Thyroid gland (tissue), 4 donors: ENCODE measurements around the gene SLC25A22. TPM values are rescaled to one million over a fixed set of nuclear protein-coding genes. Genes with fewer than 3 reads are reported as not detected.

Source experiments
- DNase-seq, 2 donors: peaks; one replicate each; pipeline ENCODE4 v3.0.0-alpha.2; 2019
- H3K27ac ChIP-seq, 3 donors: fragments of 200-600 bp; sonication (generic); 1 replicate in 2 of 3; 2 replicates in 1 of 3; pipeline ENCODE4 v1.5.1; 2016 to 2019; ENCODE audit warnings: mild to moderate bottlenecking in 1 of 3, moderate library complexity in 1 of 3
- H3K27me3 ChIP-seq: fragments of 200-600 bp; sonication (generic); one replicate; pipeline ENCODE4 v1.5.1; 2019
- H3K36me3 ChIP-seq, 2 donors: fragments of 200-600 bp; sonication (generic); one replicate each; pipeline ENCODE4 v1.5.1; 2016 to 2019
- H3K4me1 ChIP-seq, 2 donors: fragments of 200-600 bp; sonication (generic); one replicate each; pipeline ENCODE4 v1.5.1; 2017 to 2019
- H3K4me3 ChIP-seq, 3 donors: fragments of 200-600 bp; sonication (generic); replicated peaks in 1 of 3; 1 replicate in 2 of 3; 2 replicates in 1 of 3; pipeline ENCODE4 v1.5.1; 2016; ENCODE audit warnings: mild to moderate bottlenecking in 1 of 3
- H3K9me3 ChIP-seq: fragments of 200-600 bp; sonication (generic); one replicate; pipeline ENCODE4 v1.5.1; 2017
- POLR2A ChIP-seq, 2 donors: fragments of 450-650 bp; IDR thresholded peaks; one replicate each; pipeline ENCODE4 v1.6.1; 2017; ENCODE audit warnings: antibody characterized with exemption in 2 of 2, mild to moderate bottlenecking in 2 of 2, moderate library complexity in 1 of 2
- WGBS, 2 donors: methylation state at CpG; one replicate each; pipeline ENCODE4 v1.1.5; 2017; 5-methylcytosine and 5-hydroxymethylcytosine counted together
- intact Hi-C: fragments of 100-400 bp; cut with DNase I; formaldehyde crosslinking; loops from one replicate; pipeline ENCODE4 v1.15.1; 2023
- total RNA-seq, 4 donors: library from RNA; depleted of rRNA; stranded (reverse); fragments of >200 nt; gene quantifications; one replicate each; pipeline ENCODE4 v1.2.3, GENCODE V29; 2016
- TF ChIP-seq, protein P1 (sequence below), 6 experiments: fragments of 200-600 bp in 3 of 6; fragments of 450-650 bp in 3 of 6; sonication (generic) in 3 of 6; IDR thresholded peaks; one replicate each; pipeline ENCODE4 v1.5.1; 2016 to 2019; ENCODE audit warnings: antibody characterized with exemption in 6 of 6, mild to moderate bottlenecking in 2 of 6, inconsistent platforms in 1 of 6, moderate library complexity in 1 of 6

SLC25A22 gene
- total RNA-seq, 4 donors from 2014 or later = 5.1 to 13.1 (median 7.8) TPM

DNA sequence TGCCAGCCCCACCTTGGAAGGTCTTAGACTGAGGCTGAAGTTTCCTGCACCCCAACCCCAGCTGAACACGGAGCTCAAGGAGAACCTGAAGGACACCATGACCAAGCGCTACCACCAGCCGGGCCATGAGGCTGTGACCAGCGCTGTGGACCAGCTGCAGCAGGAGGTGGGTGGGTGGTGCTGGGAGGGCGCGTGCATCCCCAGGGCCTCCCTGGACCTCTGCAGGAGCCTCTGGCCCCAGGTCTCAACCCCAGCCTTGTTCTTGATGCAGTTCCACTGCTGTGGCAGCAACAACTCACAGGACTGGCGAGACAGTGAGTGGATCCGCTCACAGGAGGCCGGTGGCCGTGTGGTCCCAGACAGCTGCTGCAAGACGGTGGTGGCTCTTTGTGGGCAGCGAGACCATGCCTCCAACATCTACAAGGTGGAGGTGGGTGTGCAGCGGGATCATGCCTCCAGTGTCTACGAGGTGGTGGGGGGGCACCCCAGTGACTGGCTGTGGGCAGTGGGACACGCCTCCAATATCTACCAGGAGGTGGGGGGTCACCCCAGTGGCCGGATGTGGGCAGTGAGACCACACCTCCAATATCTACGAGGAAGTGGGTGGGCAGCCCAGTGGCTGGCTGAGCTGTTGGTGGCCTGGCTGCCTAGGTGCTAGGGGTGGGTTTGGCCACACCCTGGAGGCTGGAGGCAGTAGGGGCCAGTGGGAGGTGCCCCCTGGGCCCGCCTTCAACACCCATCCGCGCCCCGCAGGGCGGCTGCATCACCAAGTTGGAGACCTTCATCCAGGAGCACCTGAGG, 39.3 kb upstream of the SLC25A22 start:
- Histone ChIP-seq H3K27me3 (no peaks in the 10 kb centered on the region), H3K4me1 (peaks cover 32 to 38% of the 10 kb centered on the region in 2 donors), H3K36me3 (peaks cover 34 to 40% of the 10 kb centered on the region in 2 donors), H3K4me3 (no peak overlapping the region), H3K27ac (no peak overlapping the region), H3K9me3 (no peaks in the 10 kb centered on the region)
- no peak for DNase-seq
- intact Hi-C loops = no loop called here
- 92 to 94% methylated on average over 11 to 16 of the region's 22 CpGs for WGBS, 2 donors
- TF ChIP-seq POLR2A (IDR thresholded peaks at IDR 0.05) = no peak
- TF ChIP-seq, protein P1, sequence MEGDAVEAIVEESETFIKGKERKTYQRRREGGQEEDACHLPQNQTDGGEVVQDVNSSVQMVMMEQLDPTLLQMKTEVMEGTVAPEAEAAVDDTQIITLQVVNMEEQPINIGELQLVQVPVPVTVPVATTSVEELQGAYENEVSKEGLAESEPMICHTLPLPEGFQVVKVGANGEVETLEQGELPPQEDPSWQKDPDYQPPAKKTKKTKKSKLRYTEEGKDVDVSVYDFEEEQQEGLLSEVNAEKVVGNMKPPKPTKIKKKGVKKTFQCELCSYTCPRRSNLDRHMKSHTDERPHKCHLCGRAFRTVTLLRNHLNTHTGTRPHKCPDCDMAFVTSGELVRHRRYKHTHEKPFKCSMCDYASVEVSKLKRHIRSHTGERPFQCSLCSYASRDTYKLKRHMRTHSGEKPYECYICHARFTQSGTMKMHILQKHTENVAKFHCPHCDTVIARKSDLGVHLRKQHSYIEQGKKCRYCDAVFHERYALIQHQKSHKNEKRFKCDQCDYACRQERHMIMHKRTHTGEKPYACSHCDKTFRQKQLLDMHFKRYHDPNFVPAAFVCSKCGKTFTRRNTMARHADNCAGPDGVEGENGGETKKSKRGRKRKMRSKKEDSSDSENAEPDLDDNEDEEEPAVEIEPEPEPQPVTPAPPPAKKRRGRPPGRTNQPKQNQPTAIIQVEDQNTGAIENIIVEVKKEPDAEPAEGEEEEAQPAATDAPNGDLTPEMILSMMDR (IDR thresholded peaks at IDR 0.05) = no peak

DNA sequence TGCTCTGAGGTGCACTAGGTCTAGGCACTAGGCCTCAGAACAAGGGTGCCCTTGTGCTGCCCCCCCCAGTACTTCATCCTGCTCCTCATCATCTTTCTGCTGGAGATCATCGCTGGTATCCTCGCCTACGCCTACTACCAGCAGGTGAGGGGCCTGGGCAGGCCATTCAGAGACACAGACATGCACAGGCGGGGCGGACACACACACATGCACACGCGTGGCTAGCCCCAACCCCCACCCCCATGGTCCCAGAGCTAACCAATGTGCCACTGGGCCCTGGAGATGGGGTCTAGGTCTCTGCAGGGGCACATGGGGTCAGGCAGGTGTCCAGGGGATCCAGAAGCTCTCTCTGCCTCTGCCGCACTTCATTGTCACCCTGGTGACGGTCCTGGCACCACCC, 38.6 kb upstream of the SLC25A22 start:
- intact Hi-C loops = no loop called here
- Histone ChIP-seq H3K4me1 (peaks cover 37 to 44% of the 10 kb centered on the region in 2 donors), H3K27ac (no peak overlapping the region), H3K27me3 (no peaks in the 10 kb centered on the region), H3K36me3 (peaks cover 34 to 40% of the 10 kb centered on the region in 2 donors), H3K9me3 (no peaks in the 10 kb centered on the region), H3K4me3 (no peak overlapping the region)
- 80 to 89% methylated on average over 3 to 8 of the region's 9 CpGs for WGBS, 2 donors
- DNase-seq = no peak
- TF ChIP-seq, protein P1 (IDR thresholded peaks at IDR 0.05) = no peak
- TF ChIP-seq POLR2A (IDR thresholded peaks at IDR 0.05) = no peak

- TF ChIP-seq POLR2A (IDR thresholded peaks at IDR 0.05) = no peak
- TF ChIP-seq, protein P1 (IDR thresholded peaks at IDR 0.05) = no peak
- no peak overlapping the region for H3K27ac ChIP-seq
- H3K4me1 ChIP-seq = peaks cover 33 to 39% of the 10 kb centered on the region in 2 donors
- no peak for DNase-seq
- 96% methylated on average over 8 of the region's 14 CpGs; no CpG with 5 or more reads in 1 of the 2 donors for WGBS, 2 donors
- peaks cover 34 to 40% of the 10 kb centered on the region in 2 donors for H3K36me3 ChIP-seq
- intact Hi-C loops = no loop called here
- H3K27me3 ChIP-seq = no peaks in the 10 kb centered on the region
- H3K9me3 ChIP-seq = no peaks in the 10 kb centered on the region
- H3K4me3 ChIP-seq = no peak overlapping the region
These were observed 38.2 kb upstream of the SLC25A22 start for GRCh38 chr11:836274-836673.

GRCh38 chr11:834371-835316, 36.6 kb upstream of the SLC25A22 start:
- Histone ChIP-seq H3K4me1 (peaks cover 39 to 45% of the 10 kb centered on the region in 2 donors), H3K27ac (peak overlapping the region; percentile 25 to 66 (median 50)), H3K27me3 (no peaks in the 10 kb centered on the region), H3K9me3 (no peaks in the 10 kb centered on the region), H3K36me3 (peaks cover 30 to 35% of the 10 kb centered on the region in 2 donors), H3K4me3 (peak overlapping the region in 1 of 3 donors; percentile 67)
- peak in 1 of 2 donors; percentile 12 for TF ChIP-seq POLR2A (IDR thresholded peaks at IDR 0.05)
- TF ChIP-seq, protein P1 (IDR thresholded peaks at IDR 0.05) = no peak
- intact Hi-C loops = no loop called here
- 36 to 60% methylated on average over 10 to 15 of the region's 31 CpGs for WGBS, 2 donors
- DNase-seq = peak; percentile 55 to 82
